ENCODE measurements around the gene SCP2.

Gene SCP2

GRCh38 chr1:52952112-52952511 lies 25.0 kb downstream of the SCP2 start:
- TF ChIP-seq, protein P1, sequence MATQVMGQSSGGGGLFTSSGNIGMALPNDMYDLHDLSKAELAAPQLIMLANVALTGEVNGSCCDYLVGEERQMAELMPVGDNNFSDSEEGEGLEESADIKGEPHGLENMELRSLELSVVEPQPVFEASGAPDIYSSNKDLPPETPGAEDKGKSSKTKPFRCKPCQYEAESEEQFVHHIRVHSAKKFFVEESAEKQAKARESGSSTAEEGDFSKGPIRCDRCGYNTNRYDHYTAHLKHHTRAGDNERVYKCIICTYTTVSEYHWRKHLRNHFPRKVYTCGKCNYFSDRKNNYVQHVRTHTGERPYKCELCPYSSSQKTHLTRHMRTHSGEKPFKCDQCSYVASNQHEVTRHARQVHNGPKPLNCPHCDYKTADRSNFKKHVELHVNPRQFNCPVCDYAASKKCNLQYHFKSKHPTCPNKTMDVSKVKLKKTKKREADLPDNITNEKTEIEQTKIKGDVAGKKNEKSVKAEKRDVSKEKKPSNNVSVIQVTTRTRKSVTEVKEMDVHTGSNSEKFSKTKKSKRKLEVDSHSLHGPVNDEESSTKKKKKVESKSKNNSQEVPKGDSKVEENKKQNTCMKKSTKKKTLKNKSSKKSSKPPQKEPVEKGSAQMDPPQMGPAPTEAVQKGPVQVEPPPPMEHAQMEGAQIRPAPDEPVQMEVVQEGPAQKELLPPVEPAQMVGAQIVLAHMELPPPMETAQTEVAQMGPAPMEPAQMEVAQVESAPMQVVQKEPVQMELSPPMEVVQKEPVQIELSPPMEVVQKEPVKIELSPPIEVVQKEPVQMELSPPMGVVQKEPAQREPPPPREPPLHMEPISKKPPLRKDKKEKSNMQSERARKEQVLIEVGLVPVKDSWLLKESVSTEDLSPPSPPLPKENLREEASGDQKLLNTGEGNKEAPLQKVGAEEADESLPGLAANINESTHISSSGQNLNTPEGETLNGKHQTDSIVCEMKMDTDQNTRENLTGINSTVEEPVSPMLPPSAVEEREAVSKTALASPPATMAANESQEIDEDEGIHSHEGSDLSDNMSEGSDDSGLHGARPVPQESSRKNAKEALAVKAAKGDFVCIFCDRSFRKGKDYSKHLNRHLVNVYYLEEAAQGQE (IDR thresholded peaks at IDR 0.05; ENCODE audit: low read depth), result no peak
- TF ChIP-seq, protein P2, sequence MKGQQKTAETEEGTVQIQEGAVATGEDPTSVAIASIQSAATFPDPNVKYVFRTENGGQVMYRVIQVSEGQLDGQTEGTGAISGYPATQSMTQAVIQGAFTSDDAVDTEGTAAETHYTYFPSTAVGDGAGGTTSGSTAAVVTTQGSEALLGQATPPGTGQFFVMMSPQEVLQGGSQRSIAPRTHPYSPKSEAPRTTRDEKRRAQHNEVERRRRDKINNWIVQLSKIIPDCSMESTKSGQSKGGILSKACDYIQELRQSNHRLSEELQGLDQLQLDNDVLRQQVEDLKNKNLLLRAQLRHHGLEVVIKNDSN (IDR thresholded peaks at IDR 0.05), result no peak
- TF ChIP-seq CEBPB (IDR thresholded peaks at IDR 0.05) (no peak), EP300 (IDR thresholded peaks at IDR 0.05; ENCODE audit: borderline replicate concordance) (no peak), YY1 (IDR thresholded peaks at IDR 0.05; ENCODE audit: low read depth) (no peak), FOXM1 (IDR thresholded peaks at IDR 0.05; ENCODE audit: borderline replicate concordance, low read depth) (no peak), TEAD4 (IDR thresholded peaks at IDR 0.05) (no peak), TAF1 (IDR thresholded peaks at IDR 0.05; ENCODE audit: low read depth) (no peak), MAX (IDR thresholded peaks at IDR 0.05) (no peak), ZBTB7A (IDR thresholded peaks at IDR 0.05; ENCODE audit: low read depth) (no peak), RAD21 (IDR thresholded peaks at IDR 0.05; ENCODE audit: low read depth) (no peak), EGR1 (IDR thresholded peaks at IDR 0.05) (no peak), NFIC (IDR thresholded peaks at IDR 0.05) (no peak), TCF12 (IDR thresholded peaks at IDR 0.05; ENCODE audit: low read depth) (no peak), CREB1 (IDR thresholded peaks at IDR 0.05; ENCODE audit: low read depth) (no peak)

DNA sequence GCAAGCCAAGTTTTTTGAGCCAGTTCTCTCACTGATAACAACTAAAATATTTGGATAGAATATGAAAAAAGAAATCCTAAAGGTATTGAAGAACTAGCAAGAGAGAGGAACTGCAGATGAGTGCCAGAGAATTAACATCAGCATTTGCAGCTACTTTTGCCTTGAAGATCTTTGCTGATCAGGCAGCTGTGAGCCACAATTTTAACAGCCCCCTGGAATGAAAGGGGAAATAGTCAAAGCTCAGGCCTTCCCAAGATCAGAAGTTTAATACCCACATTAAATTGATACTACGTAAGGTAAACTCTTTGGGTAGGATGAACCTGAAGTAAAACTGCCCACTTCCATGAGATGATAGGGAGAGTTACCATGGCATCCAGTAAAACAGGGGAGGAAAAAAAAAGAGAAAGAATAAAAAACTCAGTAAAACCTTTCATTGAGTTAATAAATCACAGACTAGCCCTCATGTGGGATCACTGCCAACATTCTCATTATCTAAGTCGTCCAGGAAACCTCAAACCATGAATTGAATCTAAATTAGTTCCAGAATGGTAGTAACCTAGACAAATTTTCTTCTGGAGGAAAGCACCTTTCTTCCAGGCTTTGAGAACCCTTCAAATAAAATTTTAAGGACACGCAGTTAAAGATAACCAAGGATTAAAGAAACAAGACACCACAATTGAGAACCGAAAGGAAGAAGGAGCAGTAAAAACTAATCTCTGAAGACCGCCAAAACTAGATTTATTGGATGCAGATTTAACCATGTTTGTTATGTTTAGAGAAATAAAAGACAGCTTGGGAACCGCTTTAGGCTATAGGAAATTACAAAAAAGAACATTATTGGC lies 28.3 kb downstream of the SCP2 start:
- no peak for TF ChIP-seq TCF12 (IDR thresholded peaks at IDR 0.05; ENCODE audit: low read depth)
- TF ChIP-seq, protein P1 (IDR thresholded peaks at IDR 0.05; ENCODE audit: low read depth), result no peak
- no peak for TF ChIP-seq ZBTB7A (IDR thresholded peaks at IDR 0.05; ENCODE audit: low read depth)
- TF ChIP-seq, protein P2 (IDR thresholded peaks at IDR 0.05), result no peak
- TF ChIP-seq TEAD4 (IDR thresholded peaks at IDR 0.05), result no peak
- TF ChIP-seq RAD21 (IDR thresholded peaks at IDR 0.05; ENCODE audit: low read depth), result no peak
- no peak for TF ChIP-seq EGR1 (IDR thresholded peaks at IDR 0.05)
- no peak for TF ChIP-seq YY1 (IDR thresholded peaks at IDR 0.05; ENCODE audit: low read depth)
- TF ChIP-seq MAX (IDR thresholded peaks at IDR 0.05), result no peak
- TF ChIP-seq CREB1 (IDR thresholded peaks at IDR 0.05; ENCODE audit: low read depth), result no peak

GRCh38 chr1:52963101-52963500 lies 36.0 kb downstream of the SCP2 start:
- TF ChIP-seq MAX (IDR thresholded peaks at IDR 0.05) (no peak), TCF12 (IDR thresholded peaks at IDR 0.05; ENCODE audit: low read depth) (no peak), TAF1 (IDR thresholded peaks at IDR 0.05; ENCODE audit: low read depth) (no peak), CEBPB (IDR thresholded peaks at IDR 0.05) (no peak), NFIC (IDR thresholded peaks at IDR 0.05) (no peak), TEAD4 (IDR thresholded peaks at IDR 0.05) (no peak)

DNA sequence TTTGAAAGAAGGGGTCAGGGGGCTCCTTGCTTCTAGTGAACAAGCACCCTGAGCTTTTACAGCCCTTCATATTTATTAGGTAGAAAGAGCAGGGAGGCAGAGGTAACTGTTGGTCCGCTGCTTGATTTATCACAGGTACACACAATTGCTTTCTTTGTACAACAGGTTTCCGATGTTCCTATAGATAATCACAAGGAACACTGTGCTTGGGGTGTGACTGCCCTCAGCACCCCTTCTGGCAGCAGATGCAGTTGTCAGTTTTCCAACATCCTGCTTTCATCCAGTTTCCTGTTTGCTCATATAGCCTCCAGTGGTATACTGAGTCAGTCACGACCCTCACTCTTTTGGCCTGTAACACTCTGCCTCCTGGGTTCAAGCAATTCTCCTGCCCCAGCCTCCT lies 40.6 kb downstream of the SCP2 start:
- TF ChIP-seq EGR1 (IDR thresholded peaks at IDR 0.05) (no peak), NFIC (IDR thresholded peaks at IDR 0.05) (no peak), YY1 (IDR thresholded peaks at IDR 0.05; ENCODE audit: low read depth) (no peak), MAX (IDR thresholded peaks at IDR 0.05) (no peak)
- TF ChIP-seq, protein P1 (IDR thresholded peaks at IDR 0.05; ENCODE audit: low read depth), result no peak

All from Ishikawa (cell line).